RPMI7951 (cell line): ENCODE results near the gene GPHN. TPM values are rescaled to one million over a fixed set of nuclear protein-coding genes. Genes with fewer than 3 reads are reported as not detected.

Source experiments
- total RNA-seq: library from RNA; depleted of rRNA; stranded (reverse); fragments of >200 nt; shearing (Covaris generic); gene quantifications from 2 replicates; pipeline ENCODE4 v1.2.3, GENCODE V29; 2014; rRNA removed

Gene GPHN
- total RNA-seq, 1 experiment from 2014 or later: 12.1 TPM

Other genes with a start within 250 kb of the GPHN start
- not detected in 2 replicates for gene CCDC196, start 21.8 kb upstream of the GPHN start, total RNA-seq